DMS153 (cell line): ENCODE data around the gene NXN.

Source experiments
- DNase-seq: peaks from one replicate; lab custom pipeline; 2025; lab: John Stamatoyannopoulos, UW

NXN gene

GRCh38 chr17:979539-980405, at the start of gene NXN:
NXN (minus strand) TSS chr17:979776.
- no peak for DNase-seq

GRCh38 chr17:1027044-1027443, 47.5 kb upstream of the NXN start:
- no peak for DNase-seq

- DNase-seq: no peak
Observed at GRCh38 chr17:1026599-1026975, 47.0 kb upstream of the NXN start.

GRCh38 chr17:1025733-1026598, 46.4 kb upstream of the NXN start:
- no peak for DNase-seq

GRCh38 chr17:1024076-1024475, 44.5 kb upstream of the NXN start:
- DNase-seq: no peak

GRCh38 chr17:1022278-1023024, 42.9 kb upstream of the NXN start:
- DNase-seq: no peak

GRCh38 chr17:1021147-1021546, 41.6 kb upstream of the NXN start:
- no peak for DNase-seq

- DNase-seq: no peak
Observed at GRCh38 chr17:1019451-1019850, 39.9 kb upstream of the NXN start.

GRCh38 chr17:1018547-1018946, 39.0 kb upstream of the NXN start:
- DNase-seq: no peak

GRCh38 chr17:1013729-1014090, 34.1 kb upstream of the NXN start:
- no peak for DNase-seq

- no peak for DNase-seq
Observed at GRCh38 chr17:1012823-1013728, 33.5 kb upstream of the NXN start.

- DNase-seq: no peak
Observed at GRCh38 chr17:1011760-1012735, 32.5 kb upstream of the NXN start.

- DNase-seq: no peak
Observed at GRCh38 chr17:1011138-1011537, 31.6 kb upstream of the NXN start.

- DNase-seq: no peak
Observed at GRCh38 chr17:1010586-1010985, 31.0 kb upstream of the NXN start.

- DNase-seq: no peak
Observed at GRCh38 chr17:1010086-1010450, 30.5 kb upstream of the NXN start.

GRCh38 chr17:1009229-1010085, 29.9 kb upstream of the NXN start:
- DNase-seq: no peak

GRCh38 chr17:1008008-1008761, 28.6 kb upstream of the NXN start:
- no peak for DNase-seq

GRCh38 chr17:1007310-1008007, 27.9 kb upstream of the NXN start:
- no peak for DNase-seq
